ENCODE measurements around the gene VAV3. TPM values are rescaled to one million over a fixed set of nuclear protein-coding genes. Genes with fewer than 3 reads are reported as not detected.

VAV3 gene
- total and polyA plus RNA-seq, 11 donors = 0.57 to 8.3 (median 1.9) TPM

DNA sequence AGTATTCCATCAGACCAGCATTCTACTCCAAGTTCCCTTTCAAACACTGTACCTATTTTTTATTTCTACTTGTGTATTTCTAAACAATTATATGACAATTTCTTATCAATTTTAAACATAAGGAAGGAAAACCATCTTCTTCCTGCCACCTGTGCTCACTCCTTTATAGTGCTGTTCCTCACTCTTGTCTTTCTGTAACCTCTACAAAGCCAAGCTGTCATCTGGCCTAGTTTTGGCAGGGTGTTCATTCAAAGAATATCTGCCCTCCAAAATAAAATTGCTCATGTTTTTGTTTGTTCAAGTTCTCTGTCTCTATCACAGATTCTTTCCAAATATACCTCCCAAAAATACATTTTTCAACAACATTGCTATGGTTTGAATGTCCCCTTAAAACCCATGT is 360.2 kb downstream of the VAV3 start:
- intact Hi-C loops (cut with DNase I) = no loop called here
- Histone ChIP-seq H3K27ac (no peak overlapping the region), H3K9me3 (peaks cover 0 to 8% (median 0%) of the 10 kb centered on the region in 12 donors), H3K4me3 (no peak overlapping the region), H3K4me1 (no peaks in the 10 kb centered on the region), H3K36me3 (peaks cover 0 to 7% (median 0%) of the 10 kb centered on the region in 9 donors), H3K27me3 (no peaks in the 10 kb centered on the region)
- DNase-seq (no peak), ATAC-seq (no peak)
- TF ChIP-seq POLR2A (IDR thresholded peaks at IDR 0.05) = no peak
- TF ChIP-seq, protein P1, sequence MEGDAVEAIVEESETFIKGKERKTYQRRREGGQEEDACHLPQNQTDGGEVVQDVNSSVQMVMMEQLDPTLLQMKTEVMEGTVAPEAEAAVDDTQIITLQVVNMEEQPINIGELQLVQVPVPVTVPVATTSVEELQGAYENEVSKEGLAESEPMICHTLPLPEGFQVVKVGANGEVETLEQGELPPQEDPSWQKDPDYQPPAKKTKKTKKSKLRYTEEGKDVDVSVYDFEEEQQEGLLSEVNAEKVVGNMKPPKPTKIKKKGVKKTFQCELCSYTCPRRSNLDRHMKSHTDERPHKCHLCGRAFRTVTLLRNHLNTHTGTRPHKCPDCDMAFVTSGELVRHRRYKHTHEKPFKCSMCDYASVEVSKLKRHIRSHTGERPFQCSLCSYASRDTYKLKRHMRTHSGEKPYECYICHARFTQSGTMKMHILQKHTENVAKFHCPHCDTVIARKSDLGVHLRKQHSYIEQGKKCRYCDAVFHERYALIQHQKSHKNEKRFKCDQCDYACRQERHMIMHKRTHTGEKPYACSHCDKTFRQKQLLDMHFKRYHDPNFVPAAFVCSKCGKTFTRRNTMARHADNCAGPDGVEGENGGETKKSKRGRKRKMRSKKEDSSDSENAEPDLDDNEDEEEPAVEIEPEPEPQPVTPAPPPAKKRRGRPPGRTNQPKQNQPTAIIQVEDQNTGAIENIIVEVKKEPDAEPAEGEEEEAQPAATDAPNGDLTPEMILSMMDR (IDR thresholded peaks at IDR 0.05) = no peak

GRCh38 chr1:107600607-107601160 is 364.3 kb downstream of the VAV3 start:
- ATAC-seq (no peak), DNase-seq (no peak)
- Histone ChIP-seq H3K27ac (no peak overlapping the region), H3K27me3 (no peaks in the 10 kb centered on the region), H3K4me1 (no peaks in the 10 kb centered on the region), H3K4me3 (no peak overlapping the region), H3K9me3 (no peaks in the 10 kb centered on the region), H3K36me3 (peaks cover 0 to 7% (median 0%) of the 10 kb centered on the region in 9 donors)
- intact Hi-C loops (cut with DNase I) = no loop called here
- WGBS, 4 donors = 62 to 85% (median 76%) methylated on average over 3 of the region's 3 CpGs
- TF ChIP-seq, protein P1 (IDR thresholded peaks at IDR 0.05) = no peak
- TF ChIP-seq POLR2A (IDR thresholded peaks at IDR 0.05) = no peak

GRCh38 chr1:107599220-107599619 is 365.8 kb downstream of the VAV3 start:
- no peak for TF ChIP-seq POLR2A (IDR thresholded peaks at IDR 0.05)
- TF ChIP-seq, protein P1 (IDR thresholded peaks at IDR 0.05) = no peak
- no peaks in the 10 kb centered on the region for H3K9me3 ChIP-seq
- no peak for DNase-seq
- H3K27ac ChIP-seq = no peak overlapping the region
- peaks cover 0 to 7% (median 0%) of the 10 kb centered on the region in 9 donors for H3K36me3 ChIP-seq
- no peak overlapping the region for H3K4me3 ChIP-seq
- peaks cover 0 to 2% (median 0%) of the 10 kb centered on the region in 12 donors for H3K4me1 ChIP-seq
- WGBS, 4 donors = 72 to 80% (median 76%) methylated on average over 3 of the region's 3 CpGs
- no peak for ATAC-seq
- intact Hi-C loops (cut with DNase I) = no loop called here
- no peaks in the 10 kb centered on the region for H3K27me3 ChIP-seq

DNA sequence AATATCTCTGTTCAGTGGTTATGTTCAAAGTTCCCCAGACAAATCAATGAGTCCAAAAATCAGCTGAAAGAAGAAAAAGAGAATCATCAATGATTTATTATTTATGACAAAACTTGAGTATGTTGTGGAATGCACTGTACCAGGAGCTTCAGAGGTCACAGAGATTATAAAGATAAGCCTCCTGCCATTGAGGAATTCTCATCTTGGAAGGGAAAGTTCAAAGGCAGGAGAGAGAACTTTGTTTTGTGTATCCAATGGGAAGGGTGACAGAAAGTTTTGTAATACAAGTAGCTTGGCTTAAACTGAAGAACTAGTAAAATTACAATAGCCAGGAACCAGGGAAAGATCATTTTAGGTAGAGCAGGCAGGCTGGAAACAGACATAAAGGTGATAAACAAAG is 367.7 kb downstream of the VAV3 start:
- no peak overlapping the region for H3K27ac ChIP-seq
- intact Hi-C loops (cut with DNase I) = no loop called here
- H3K4me3 ChIP-seq = no peak overlapping the region
- H3K36me3 ChIP-seq = peaks cover 0 to 7% (median 0%) of the 10 kb centered on the region in 9 donors
- H3K9me3 ChIP-seq = no peaks in the 10 kb centered on the region
- H3K27me3 ChIP-seq = no peaks in the 10 kb centered on the region
- no peak for ATAC-seq
- TF ChIP-seq, protein P1 (IDR thresholded peaks at IDR 0.05) = no peak
- TF ChIP-seq POLR2A (IDR thresholded peaks at IDR 0.05) = no peak
- peaks cover 0 to 13% (median 0%) of the 10 kb centered on the region in 12 donors for H3K4me1 ChIP-seq
- DNase-seq = no peak

Measured in heart left ventricle (tissue), 16 donors.